Measurements from ENCODE around the gene PSORS1C1.

Gene PSORS1C1

GRCh38 chr6:31079656-31080261 is 34.8 kb upstream of the PSORS1C1 start:
- peak overlapping the region; percentile 74 for H3K4me3 ChIP-seq (ENCODE audit: low read length)
- no peaks in the 10 kb centered on the region for H4K20me1 ChIP-seq (ENCODE audit: insufficient read depth, low read length)
- H3K27ac ChIP-seq (ENCODE audit: low read length), result no peak overlapping the region
- H2AFZ ChIP-seq (ENCODE audit: low read depth, low read length), result peak overlapping the region; percentile 98
- H3K9ac ChIP-seq (ENCODE audit: low read length), result 0 out of 2 replicates have a peak overlapping the region, but pooled peaks have one; percentile 32
- H3K79me2 ChIP-seq (ENCODE audit: low read length), result no peaks in the 10 kb centered on the region
- H3K27me3 ChIP-seq (ENCODE audit: low read depth, low read length), result 0 out of 2 replicates have a peak, but pooled peaks cover 4% of the 10 kb centered on the region
- no peaks in the 10 kb centered on the region for H3K36me3 ChIP-seq (replicated peaks; ENCODE audit: low read depth, low read length)
- H3K9me3 ChIP-seq (ENCODE audit: insufficient read depth, low read length), result no peaks in the 10 kb centered on the region
- TF ChIP-seq, protein P1, sequence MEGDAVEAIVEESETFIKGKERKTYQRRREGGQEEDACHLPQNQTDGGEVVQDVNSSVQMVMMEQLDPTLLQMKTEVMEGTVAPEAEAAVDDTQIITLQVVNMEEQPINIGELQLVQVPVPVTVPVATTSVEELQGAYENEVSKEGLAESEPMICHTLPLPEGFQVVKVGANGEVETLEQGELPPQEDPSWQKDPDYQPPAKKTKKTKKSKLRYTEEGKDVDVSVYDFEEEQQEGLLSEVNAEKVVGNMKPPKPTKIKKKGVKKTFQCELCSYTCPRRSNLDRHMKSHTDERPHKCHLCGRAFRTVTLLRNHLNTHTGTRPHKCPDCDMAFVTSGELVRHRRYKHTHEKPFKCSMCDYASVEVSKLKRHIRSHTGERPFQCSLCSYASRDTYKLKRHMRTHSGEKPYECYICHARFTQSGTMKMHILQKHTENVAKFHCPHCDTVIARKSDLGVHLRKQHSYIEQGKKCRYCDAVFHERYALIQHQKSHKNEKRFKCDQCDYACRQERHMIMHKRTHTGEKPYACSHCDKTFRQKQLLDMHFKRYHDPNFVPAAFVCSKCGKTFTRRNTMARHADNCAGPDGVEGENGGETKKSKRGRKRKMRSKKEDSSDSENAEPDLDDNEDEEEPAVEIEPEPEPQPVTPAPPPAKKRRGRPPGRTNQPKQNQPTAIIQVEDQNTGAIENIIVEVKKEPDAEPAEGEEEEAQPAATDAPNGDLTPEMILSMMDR (IDR thresholded peaks at IDR 0.05; ENCODE audit: low read depth, low read length), result peak; percentile 66
- no peak for TF ChIP-seq EZH2phosphoT487 (IDR thresholded peaks at IDR 0.05; ENCODE audit: low read depth)
- H3K4me2 ChIP-seq (ENCODE audit: low read length), result peak overlapping the region; percentile 76
- H3K4me1 ChIP-seq (ENCODE audit: low read length), result peaks cover 24% of the 10 kb centered on the region

DNA sequence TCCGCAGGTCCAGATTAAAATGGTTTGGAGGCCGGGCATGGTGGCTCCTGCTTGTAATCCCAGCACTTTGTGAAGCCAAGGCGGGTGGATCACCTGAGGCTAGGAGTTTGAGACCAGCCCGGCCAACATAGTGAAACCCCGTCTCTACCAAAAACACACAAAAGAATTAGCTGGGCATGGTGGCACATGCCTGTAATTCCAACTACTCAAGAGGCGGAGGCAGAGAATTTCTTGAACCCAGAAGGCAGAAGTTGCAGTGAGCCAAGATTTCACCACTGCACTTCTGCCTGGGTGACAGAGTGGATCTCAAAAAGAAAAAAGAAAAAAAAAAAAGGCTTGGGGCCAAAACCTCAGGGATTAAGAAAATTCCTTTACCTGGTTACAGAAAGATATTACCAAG is 32.7 kb upstream of the PSORS1C1 start:
- Histone ChIP-seq H3K27me3 (ENCODE audit: low read depth, low read length) (0 out of 2 replicates have a peak, but pooled peaks cover 4% of the 10 kb centered on the region), H3K36me3 (replicated peaks; ENCODE audit: low read depth, low read length) (no peaks in the 10 kb centered on the region), H3K4me2 (ENCODE audit: low read length) (no peak overlapping the region), H3K27ac (ENCODE audit: low read length) (no peak overlapping the region), H3K4me1 (ENCODE audit: low read length) (peaks cover 30% of the 10 kb centered on the region), H3K4me3 (ENCODE audit: low read length) (no peak overlapping the region), H2AFZ (ENCODE audit: low read depth, low read length) (no peak overlapping the region), H3K9me3 (ENCODE audit: insufficient read depth, low read length) (no peaks in the 10 kb centered on the region), H3K9ac (ENCODE audit: low read length) (no peak overlapping the region), H4K20me1 (ENCODE audit: insufficient read depth, low read length) (no peaks in the 10 kb centered on the region), H3K79me2 (ENCODE audit: low read length) (no peaks in the 10 kb centered on the region)
- TF ChIP-seq, protein P1 (IDR thresholded peaks at IDR 0.05; ENCODE audit: low read depth, low read length), result no peak
- TF ChIP-seq EZH2phosphoT487 (IDR thresholded peaks at IDR 0.05; ENCODE audit: low read depth), result no peak

DNA sequence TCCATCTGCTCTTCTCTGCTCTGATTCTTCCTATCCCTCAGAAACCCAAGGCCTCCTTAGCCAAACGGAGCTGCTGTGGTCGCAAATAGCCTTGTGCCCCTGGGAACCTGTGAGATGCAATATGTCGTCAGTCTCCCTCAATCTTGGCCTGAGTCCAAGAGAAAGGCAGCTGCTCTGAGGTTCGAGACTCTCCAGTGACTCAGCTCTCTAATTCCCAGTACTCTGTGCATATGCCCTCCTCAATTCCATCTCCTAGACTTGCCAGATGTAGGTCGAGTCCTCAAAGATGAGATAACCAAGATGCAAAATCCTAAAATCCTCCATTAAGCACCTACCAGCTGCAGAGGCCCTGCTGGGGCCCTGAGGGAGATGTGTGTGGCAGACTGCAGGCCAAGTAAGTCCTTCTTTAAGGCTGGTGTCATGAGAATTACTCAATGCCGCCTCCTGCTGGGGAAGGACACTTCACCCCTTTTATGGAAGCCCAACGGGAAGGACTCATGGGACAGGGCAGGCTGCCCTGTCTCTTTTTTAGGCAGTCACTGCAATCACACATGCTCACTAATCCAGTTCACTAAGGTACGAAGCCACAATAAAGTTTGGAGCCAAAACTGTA is 30.8 kb upstream of the PSORS1C1 start:
- Histone ChIP-seq H3K79me2 (ENCODE audit: low read length) (no peaks in the 10 kb centered on the region), H3K9me3 (ENCODE audit: insufficient read depth, low read length) (no peaks in the 10 kb centered on the region), H2AFZ (ENCODE audit: low read depth, low read length) (no peak overlapping the region), H3K4me2 (ENCODE audit: low read length) (peak overlapping the region; percentile 39), H3K27me3 (ENCODE audit: low read depth, low read length) (0 out of 2 replicates have a peak, but pooled peaks cover 4% of the 10 kb centered on the region), H3K27ac (ENCODE audit: low read length) (no peak overlapping the region), H4K20me1 (ENCODE audit: insufficient read depth, low read length) (no peaks in the 10 kb centered on the region), H3K9ac (ENCODE audit: low read length) (no peak overlapping the region), H3K4me1 (ENCODE audit: low read length) (peaks cover 35% of the 10 kb centered on the region), H3K36me3 (replicated peaks; ENCODE audit: low read depth, low read length) (no peaks in the 10 kb centered on the region), H3K4me3 (ENCODE audit: low read length) (no peak overlapping the region)
- TF ChIP-seq, protein P1 (IDR thresholded peaks at IDR 0.05; ENCODE audit: low read depth, low read length), result peak; percentile 30
- TF ChIP-seq EZH2phosphoT487 (IDR thresholded peaks at IDR 0.05; ENCODE audit: low read depth), result no peak

- H3K4me1 ChIP-seq (ENCODE audit: low read length), result peaks cover 33% of the 10 kb centered on the region
- H3K27ac ChIP-seq (ENCODE audit: low read length), result no peak overlapping the region
- H3K4me3 ChIP-seq (ENCODE audit: low read length), result peak overlapping the region; percentile 28; the same call in 1 of the 2 replicates
- H3K79me2 ChIP-seq (ENCODE audit: low read length), result no peaks in the 10 kb centered on the region
- no peak for TF ChIP-seq EZH2phosphoT487 (IDR thresholded peaks at IDR 0.05; ENCODE audit: low read depth)
- TF ChIP-seq, protein P1 (IDR thresholded peaks at IDR 0.05; ENCODE audit: low read depth, low read length), result no peak
- H3K9ac ChIP-seq (ENCODE audit: low read length), result no peak overlapping the region
- H3K4me2 ChIP-seq (ENCODE audit: low read length), result peak overlapping the region; percentile 40
- no peaks in the 10 kb centered on the region for H3K9me3 ChIP-seq (ENCODE audit: insufficient read depth, low read length)
- H3K36me3 ChIP-seq (replicated peaks; ENCODE audit: low read depth, low read length), result no peaks in the 10 kb centered on the region
- H4K20me1 ChIP-seq (ENCODE audit: insufficient read depth, low read length), result no peaks in the 10 kb centered on the region
- H2AFZ ChIP-seq (ENCODE audit: low read depth, low read length), result no peak overlapping the region
- H3K27me3 ChIP-seq (ENCODE audit: low read depth, low read length), result 0 out of 2 replicates have a peak, but pooled peaks cover 3% of the 10 kb centered on the region
Observed at GRCh38 chr6:31086788-31087440, 27.7 kb upstream of the PSORS1C1 start.

Measured in OCI-LY3 (cell line).